Mucosa of rectum (tissue), 2 donors: ENCODE data around the gene SLC6A8.
A peak's percentile ranks its signal among the peaks of the same experiment; 100 is the strongest.
"Not testable (repeated sequence)": the region's sequence is repeated elsewhere in the genome, so short reads cannot be mapped to it uniquely, and the experiment has no call there.

ENCODE experiments used
- H3K27ac ChIP-seq, 2 donors: one replicate each; pipeline ENCODE4 v1.7.0; 2013; ENCODE audit warnings: inconsistent platforms in 2 of 2, low read depth in 2 of 2, low read length in 2 of 2
- H3K27me3 ChIP-seq, 2 donors: one replicate each; pipeline ENCODE4 v1.7.0; 2013; ENCODE audit warnings: low read length in 2 of 2; ENCODE audit not compliant: control insufficient read depth in 2 of 2, insufficient read depth in 2 of 2
- H3K36me3 ChIP-seq, 2 donors: one replicate each; pipeline ENCODE4 v1.7.0; 2013; ENCODE audit warnings: low read length in 2 of 2; ENCODE audit not compliant: control insufficient read depth in 2 of 2, insufficient read depth in 2 of 2
- H3K4me1 ChIP-seq, 2 donors: one replicate each; pipeline ENCODE4 v1.7.0; 2013; ENCODE audit warnings: low read length in 2 of 2, mild to moderate bottlenecking in 1 of 2; ENCODE audit not compliant: control insufficient read depth in 2 of 2, insufficient read depth in 2 of 2
- H3K4me3 ChIP-seq, 2 donors: one replicate each; pipeline ENCODE4 v1.7.0; 2013; ENCODE audit warnings: low read length in 2 of 2
- H3K9ac ChIP-seq, 2 donors: one replicate each; pipeline ENCODE4 v1.7.0; 2013; ENCODE audit warnings: low read length in 2 of 2, low read depth in 1 of 2, mild to moderate bottlenecking in 1 of 2
- H3K9me3 ChIP-seq, 2 donors: one replicate each; pipeline ENCODE4 v1.7.0; 2013; ENCODE audit warnings: low read length in 2 of 2; ENCODE audit not compliant: control insufficient read depth in 2 of 2
- donor health status: healthy.
- donor health status: Normal muscosa, but diverticular disease.

SLC6A8 gene

DNA sequence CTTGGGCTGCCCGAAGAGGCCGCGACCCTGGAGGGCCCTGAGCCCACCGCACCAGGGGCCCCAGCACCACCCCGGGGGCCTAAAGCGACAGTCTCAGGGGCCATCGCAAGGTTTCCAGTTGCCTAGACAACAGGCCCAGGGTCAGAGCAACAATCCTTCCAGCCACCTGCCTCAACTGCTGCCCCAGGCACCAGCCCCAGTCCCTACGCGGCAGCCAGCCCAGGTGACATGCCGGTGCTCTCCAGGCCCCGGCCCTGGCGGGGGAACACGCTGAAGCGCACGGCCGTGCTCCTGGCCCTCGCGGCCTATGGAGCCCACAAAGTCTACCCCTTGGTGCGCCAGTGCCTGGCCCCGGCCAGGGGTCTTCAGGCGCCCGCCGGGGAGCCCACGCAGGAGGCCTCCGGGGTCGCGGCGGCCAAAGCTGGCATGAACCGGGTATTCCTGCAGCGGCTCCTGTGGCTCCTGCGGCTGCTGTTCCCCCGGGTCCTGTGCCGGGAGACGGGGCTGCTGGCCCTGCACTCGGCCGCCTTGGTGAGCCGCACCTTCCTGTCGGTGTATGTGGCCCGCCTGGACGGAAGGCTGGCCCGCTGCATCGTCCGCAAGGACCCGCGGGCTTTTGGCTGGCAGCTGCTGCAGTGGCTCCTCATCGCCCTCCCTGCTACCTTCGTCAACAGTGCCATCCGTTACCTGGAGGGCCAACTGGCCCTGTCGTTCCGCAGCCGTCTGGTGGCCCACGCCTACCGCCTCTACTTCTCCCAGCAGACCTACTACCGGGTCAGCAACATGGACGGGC, 37.5 kb downstream of the SLC6A8 start:
- no peaks in the 10 kb centered on the region for H3K9me3 ChIP-seq
- H3K27ac ChIP-seq = peak overlapping the region; percentile 87 to 92
- peak overlapping the region; percentile 45 to 67 for H3K4me3 ChIP-seq
- H3K36me3 ChIP-seq = peaks cover 3 to 6% of the 10 kb centered on the region in 2 donors
- H3K4me1 ChIP-seq = peaks cover 40 to 42% of the 10 kb centered on the region in 2 donors
- H3K27me3 ChIP-seq = no peaks in the 10 kb centered on the region
- H3K9ac ChIP-seq = peak overlapping the region; percentile 61 to 78

DNA sequence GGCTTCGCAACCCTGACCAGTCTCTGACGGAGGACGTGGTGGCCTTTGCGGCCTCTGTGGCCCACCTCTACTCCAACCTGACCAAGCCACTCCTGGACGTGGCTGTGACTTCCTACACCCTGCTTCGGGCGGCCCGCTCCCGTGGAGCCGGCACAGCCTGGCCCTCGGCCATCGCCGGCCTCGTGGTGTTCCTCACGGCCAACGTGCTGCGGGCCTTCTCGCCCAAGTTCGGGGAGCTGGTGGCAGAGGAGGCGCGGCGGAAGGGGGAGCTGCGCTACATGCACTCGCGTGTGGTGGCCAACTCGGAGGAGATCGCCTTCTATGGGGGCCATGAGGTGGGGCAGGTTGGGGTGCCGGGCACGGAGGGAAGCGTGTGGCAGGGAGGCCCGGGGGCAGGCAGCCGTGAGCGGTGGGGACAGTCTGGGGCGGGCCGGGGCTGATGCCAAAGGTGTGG, 38.1 kb downstream of the SLC6A8 start:
- peaks cover 40 to 42% of the 10 kb centered on the region in 2 donors for H3K4me1 ChIP-seq
- H3K36me3 ChIP-seq = peaks cover 0 to 1% of the 10 kb centered on the region in 2 donors
- H3K27me3 ChIP-seq = no peaks in the 10 kb centered on the region
- peak overlapping the region; percentile 59 to 85 for H3K27ac ChIP-seq
- H3K9me3 ChIP-seq = no peaks in the 10 kb centered on the region
- H3K4me3 ChIP-seq = no peak overlapping the region
- peak overlapping the region in 1 of 2 donors; percentile 16 for H3K9ac ChIP-seq

DNA sequence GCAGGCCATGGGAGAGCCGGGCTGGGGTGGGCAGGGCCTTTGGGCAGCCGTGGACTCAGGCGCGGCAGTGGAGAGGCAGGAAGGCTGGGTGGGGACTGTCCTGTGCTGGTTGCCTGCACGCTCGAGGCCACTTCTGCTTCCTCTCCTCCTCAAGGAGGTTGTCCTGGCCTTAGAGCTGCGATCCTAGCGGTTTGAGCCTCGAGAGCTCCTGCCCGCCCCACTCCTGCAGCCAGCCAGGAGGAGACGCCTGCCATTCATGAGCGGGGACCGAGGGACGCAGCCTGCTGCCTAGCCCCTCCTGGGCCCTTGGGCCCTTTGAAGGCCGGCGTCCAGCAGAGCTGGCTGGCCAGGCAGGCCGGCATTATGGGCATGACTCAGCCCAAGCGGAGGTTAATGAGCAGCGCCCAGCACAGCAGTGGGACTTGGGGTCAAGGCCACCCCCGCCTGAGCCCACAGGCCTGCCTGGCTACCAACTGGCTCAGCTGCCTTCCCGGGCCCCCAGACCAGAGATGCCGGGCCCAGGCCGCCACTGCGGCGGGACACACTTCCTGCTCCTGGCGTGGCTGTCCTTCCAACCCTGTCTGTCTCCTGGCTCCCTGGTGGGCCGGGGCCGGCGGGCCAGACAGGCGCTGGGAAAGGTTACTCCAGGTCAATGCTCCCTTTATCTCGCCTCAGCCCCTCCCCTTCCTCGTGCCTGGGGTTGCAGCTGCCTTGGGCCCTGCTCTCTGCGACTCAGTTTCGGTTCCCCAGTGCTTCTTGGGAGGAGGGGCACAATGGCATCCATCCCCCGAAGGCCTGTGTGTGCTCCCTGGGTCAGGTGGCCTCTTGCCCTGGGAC, 38.8 kb downstream of the SLC6A8 start:
- peaks cover 40 to 42% of the 10 kb centered on the region in 2 donors for H3K4me1 ChIP-seq
- H3K27ac ChIP-seq = peak overlapping the region; percentile 59 to 85
- H3K9me3 ChIP-seq = no peaks in the 10 kb centered on the region
- peak overlapping the region; percentile 16 to 63 for H3K9ac ChIP-seq
- H3K27me3 ChIP-seq = no peaks in the 10 kb centered on the region
- H3K4me3 ChIP-seq = peak overlapping the region in 1 of 2 donors; percentile 37
- H3K36me3 ChIP-seq = no peaks in the 10 kb centered on the region

DNA sequence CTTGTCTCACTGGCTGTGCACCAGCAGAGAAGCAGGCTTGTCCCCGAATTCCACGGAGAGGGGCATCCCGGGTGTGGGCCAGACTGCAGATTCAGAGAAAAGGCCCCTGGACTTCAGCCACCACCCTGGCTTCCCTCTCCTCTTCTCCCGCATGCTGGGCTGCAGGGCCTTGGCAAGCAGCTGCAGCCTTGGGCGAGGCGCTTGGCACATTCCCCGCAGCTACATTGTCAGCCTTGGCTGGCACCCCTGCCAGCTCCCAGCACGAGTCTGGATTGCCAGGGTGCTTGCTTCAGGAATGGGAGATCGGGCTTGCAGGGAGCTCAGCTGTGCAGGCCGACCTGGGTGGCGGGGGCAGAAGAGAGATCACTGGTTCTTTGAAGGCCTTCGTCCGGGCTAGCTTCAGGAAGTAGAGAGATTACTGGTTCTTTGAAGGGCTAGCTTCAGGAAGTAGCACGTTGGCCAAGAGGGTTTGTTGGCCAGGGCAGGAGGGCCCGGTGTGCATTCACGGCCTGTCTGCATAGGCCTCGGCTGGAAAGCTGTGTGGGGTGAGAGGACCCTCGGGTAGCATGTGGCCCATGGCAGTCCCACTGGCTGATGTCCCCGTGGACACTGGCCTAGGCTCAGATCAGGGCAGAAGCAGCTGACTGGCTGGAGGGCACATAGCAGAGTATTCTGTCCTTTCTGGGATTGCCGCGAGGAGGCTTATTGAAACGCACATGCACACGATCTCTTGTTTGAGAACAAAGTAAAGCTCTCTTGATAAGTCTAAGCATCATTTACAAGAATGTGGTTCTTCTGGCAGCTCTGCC, 39.6 kb downstream of the SLC6A8 start:
- Histone ChIP-seq H3K4me1 (peaks cover 40% of the 10 kb centered on the region in 2 donors), H3K9ac (peak overlapping the region; percentile 16 to 32), H3K4me3 (peak overlapping the region in 1 of 2 donors; percentile 37), H3K27me3 (no peaks in the 10 kb centered on the region), H3K27ac (peak overlapping the region; percentile 59 to 85), H3K36me3 (no peaks in the 10 kb centered on the region), H3K9me3 (peaks cover 0 to 4% of the 10 kb centered on the region in 2 donors)

DNA sequence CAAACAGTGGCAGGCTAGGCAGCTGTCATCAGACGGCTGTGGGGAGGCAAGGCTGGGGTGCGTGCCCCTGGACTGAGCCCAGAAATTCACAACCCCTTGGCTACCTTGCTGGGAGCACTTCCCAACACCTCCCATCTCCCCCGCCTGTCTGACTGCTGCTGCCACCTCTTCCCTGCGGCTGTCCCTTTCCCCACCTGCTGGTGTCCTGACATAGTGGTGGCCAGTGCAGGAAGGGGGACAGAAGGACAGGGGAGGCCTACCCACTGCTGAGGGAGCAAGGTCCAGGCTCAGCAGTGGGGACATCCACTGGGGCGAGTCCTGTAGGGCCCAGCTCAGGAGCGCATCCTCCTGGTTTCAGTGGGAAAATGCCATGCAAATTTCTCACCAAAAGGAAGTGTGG, 40.4 kb downstream of the SLC6A8 start:
- Histone ChIP-seq H3K4me1 (peaks cover 32 to 33% of the 10 kb centered on the region in 2 donors), H3K27me3 (no peaks in the 10 kb centered on the region), H3K9me3 (peaks cover 0 to 4% of the 10 kb centered on the region in 2 donors), H3K4me3 (no peak overlapping the region), H3K9ac (peak overlapping the region in 1 of 2 donors; percentile 32), H3K27ac (peak overlapping the region in 1 of 2 donors; percentile 85), H3K36me3 (no peaks in the 10 kb centered on the region)

DNA sequence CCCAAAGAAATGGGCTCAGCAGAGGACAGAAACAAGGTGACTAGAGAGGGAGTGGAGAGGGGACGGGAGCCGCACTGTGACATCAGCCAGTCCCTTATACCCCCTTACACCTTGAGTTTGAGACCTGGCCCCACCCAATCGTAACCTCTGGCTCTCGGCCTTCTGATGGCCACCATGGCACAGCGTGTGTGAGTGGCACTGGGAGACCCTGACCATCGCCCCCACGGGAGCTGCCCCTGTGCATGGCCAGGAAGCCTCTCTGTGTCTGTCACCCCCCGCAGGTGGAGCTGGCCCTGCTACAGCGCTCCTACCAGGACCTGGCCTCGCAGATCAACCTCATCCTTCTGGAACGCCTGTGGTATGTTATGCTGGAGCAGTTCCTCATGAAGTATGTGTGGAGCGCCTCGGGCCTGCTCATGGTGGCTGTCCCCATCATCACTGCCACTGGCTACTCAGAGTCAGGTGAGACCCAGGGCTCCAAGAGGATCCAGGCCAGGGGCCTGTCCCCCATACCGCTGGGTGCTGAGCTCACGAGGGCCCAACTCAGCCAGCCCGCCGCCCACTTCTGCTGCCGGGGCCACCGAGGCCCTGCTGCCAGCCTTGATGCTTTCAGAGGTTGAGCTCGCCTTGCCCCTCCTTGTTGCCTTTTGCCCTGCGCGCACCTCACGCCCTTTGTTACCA, 41.4 kb downstream of the SLC6A8 start:
- H3K27ac ChIP-seq = no peak overlapping the region
- no peak overlapping the region for H3K4me3 ChIP-seq
- peaks cover 30 to 32% of the 10 kb centered on the region in 2 donors for H3K4me1 ChIP-seq
- peaks cover 0 to 4% of the 10 kb centered on the region in 2 donors for H3K9me3 ChIP-seq
- no peak overlapping the region for H3K9ac ChIP-seq
- H3K27me3 ChIP-seq = no peaks in the 10 kb centered on the region
- no peaks in the 10 kb centered on the region for H3K36me3 ChIP-seq

DNA sequence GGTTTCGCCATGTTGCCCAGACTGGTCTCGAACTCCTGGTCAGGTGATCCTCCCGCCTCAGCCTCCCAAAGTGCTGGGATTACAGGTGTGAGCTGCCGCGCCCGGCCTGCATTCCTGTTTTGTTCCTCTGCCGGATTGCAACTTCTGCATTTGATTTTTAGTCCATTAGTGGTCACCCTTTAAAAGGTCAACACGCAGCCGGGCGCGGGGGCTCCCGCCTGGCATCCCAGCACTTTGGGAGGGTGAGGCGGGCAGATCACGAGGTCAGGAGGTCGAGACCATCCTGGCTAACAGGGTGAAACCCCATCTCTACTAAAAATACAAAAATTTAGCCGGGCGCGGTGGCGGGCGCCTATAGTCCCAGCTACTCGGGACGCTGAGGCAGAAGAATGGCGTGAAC, 42.4 kb downstream of the SLC6A8 start:
- not testable (repeated sequence) for H3K9ac ChIP-seq, H3K27me3 ChIP-seq
- H3K4me1 ChIP-seq = peaks cover 30% of the 10 kb centered on the region in 2 donors

DNA sequence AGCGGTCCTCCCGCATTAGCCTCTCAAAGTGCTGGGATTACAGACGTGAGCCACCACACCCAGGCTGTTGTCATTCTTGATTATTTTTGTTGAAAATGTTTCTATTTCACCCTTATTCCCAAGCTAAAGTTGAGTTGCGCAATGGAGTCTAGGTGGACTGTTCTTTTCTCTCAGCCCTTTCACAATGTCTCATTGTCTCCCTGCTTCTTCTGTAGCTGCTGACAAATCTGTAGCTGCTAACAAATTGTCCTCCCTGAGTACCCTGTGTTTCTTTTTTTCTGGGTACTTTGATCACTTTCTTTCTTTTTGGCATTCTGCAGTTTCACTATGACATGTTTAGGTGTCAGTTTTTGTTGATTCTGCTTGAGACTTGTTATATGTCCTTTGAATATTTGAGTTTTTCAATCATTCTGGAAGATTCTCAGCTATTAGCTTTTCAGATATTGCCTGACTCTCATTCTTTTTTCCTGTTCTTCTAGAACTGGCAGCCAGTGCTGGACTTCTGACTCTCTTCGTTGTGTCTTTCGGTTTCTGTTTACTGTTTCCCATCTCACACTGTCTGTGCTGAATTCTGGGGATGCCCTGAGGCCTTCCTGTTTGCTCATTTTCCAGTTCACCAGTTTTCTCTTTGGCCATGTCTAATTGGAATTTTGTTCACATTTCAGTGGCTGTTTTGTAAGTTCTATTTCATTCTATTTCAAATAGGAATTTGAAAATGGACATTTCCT, 43.6 kb downstream of the SLC6A8 start:
- no peaks in the 10 kb centered on the region for H3K27me3 ChIP-seq
- no peak overlapping the region for H3K4me3 ChIP-seq
- peaks cover 0 to 4% of the 10 kb centered on the region in 2 donors for H3K9me3 ChIP-seq
- H3K27ac ChIP-seq = no peak overlapping the region
- H3K4me1 ChIP-seq = peaks cover 19 to 20% of the 10 kb centered on the region in 2 donors
- no peak overlapping the region for H3K9ac ChIP-seq
- no peaks in the 10 kb centered on the region for H3K36me3 ChIP-seq

More for the DNA sequence above, 42.4 kb downstream of the SLC6A8 start:
- not testable (repeated sequence) for H3K4me3 ChIP-seq, H3K27ac ChIP-seq, H3K9me3 ChIP-seq, H3K36me3 ChIP-seq

DNA sequence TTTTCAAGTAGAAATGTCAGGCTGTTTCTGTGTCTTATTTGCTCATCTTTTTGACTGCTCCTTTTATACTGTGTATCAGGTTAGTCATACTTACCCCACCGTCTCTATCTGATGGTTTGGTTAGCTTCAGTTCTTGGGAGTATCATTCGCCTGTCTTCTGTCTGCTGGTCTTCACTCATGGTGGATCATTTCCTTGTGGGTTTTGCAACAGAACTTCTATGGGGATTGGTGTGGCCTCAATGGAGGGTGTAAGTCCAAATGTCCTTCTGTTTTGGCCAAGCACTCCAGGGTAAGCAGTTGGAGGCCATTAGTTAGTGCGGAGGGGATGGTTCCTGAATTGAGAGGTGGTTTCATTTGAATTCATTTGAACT, 44.1 kb downstream of the SLC6A8 start:
- H3K36me3 ChIP-seq = no peaks in the 10 kb centered on the region
- peaks cover 0 to 4% of the 10 kb centered on the region in 2 donors for H3K9me3 ChIP-seq
- H3K27ac ChIP-seq = peak overlapping the region in 1 of 2 donors; percentile 28
- H3K4me3 ChIP-seq = no peak overlapping the region
- H3K9ac ChIP-seq = no peak overlapping the region
- H3K4me1 ChIP-seq = peaks cover 14 to 15% of the 10 kb centered on the region in 2 donors
- no peaks in the 10 kb centered on the region for H3K27me3 ChIP-seq
